MCF 10A (cell line): ENCODE results near the gene IFNA8. TPM values are rescaled to one million over a fixed set of nuclear protein-coding genes. Genes with fewer than 3 reads are reported as not detected.

ENCODE experiments used
- BruUV-seq: library from RNA; stranded (reverse); fragments of 400-500 nt; replicated peaks from 2 replicates; lab custom pipeline; 2021; lab: Mats Ljungman, UMichigan
- CTCF ChIA-PET: fragments of 300-600 bp; sonication (Branson Sonifier 250); formaldehyde crosslinking; extraction: SDS; loops from one replicate; lab custom pipeline; 2021; ENCODE audit warnings: antibody characterized with exemption, inconsistent platforms; lab: Yijun Ruan, JAX
- POLR2A ChIA-PET: fragments of 300-600, 350-650 bp; sonication (Branson Sonifier 250); formaldehyde crosslinking; extraction: SDS; loops from one replicate; lab custom pipeline; 2020; ENCODE audit warnings: antibody characterized with exemption, inconsistent platforms; lab: Yijun Ruan, JAX
- DNase-seq: peaks from one replicate; pipeline ENCODE4 v3.0.0-alpha.2; 2018; ENCODE audit not compliant: unreplicated experiment
- H3K27ac Mint-ChIP-seq: one replicate; pipeline ENCODE4 v1.8.0; 2022; ENCODE audit warnings: mild to moderate bottlenecking, low read depth, mixed read lengths; ENCODE audit not compliant: unreplicated experiment
- H3K27me3 Mint-ChIP-seq: one replicate; pipeline ENCODE4 v1.8.0; 2022; ENCODE audit warnings: mixed read lengths; ENCODE audit not compliant: insufficient read depth, unreplicated experiment
- H3K36me3 Mint-ChIP-seq: one replicate; pipeline ENCODE4 v1.8.0; 2022; ENCODE audit warnings: mild to moderate bottlenecking, moderate library complexity, mixed read lengths; ENCODE audit not compliant: insufficient read depth, unreplicated experiment
- H3K4me1 Mint-ChIP-seq: one replicate; pipeline ENCODE4 v1.8.0; 2022; ENCODE audit warnings: mixed read lengths; ENCODE audit not compliant: insufficient read depth, unreplicated experiment
- H3K4me3 Mint-ChIP-seq: one replicate; pipeline ENCODE4 v1.8.0; 2022; ENCODE audit warnings: mild to moderate bottlenecking, moderate library complexity, mixed read lengths; ENCODE audit not compliant: unreplicated experiment
- H3K9me3 Mint-ChIP-seq: one replicate; pipeline ENCODE4 v1.8.0; 2022; ENCODE audit warnings: mixed read lengths; ENCODE audit not compliant: unreplicated experiment
- intact Hi-C: fragments of 100-400 bp; cut with micrococcal nuclease; formaldehyde crosslinking; loops from 2 replicates; pipeline ENCODE4 v1.14.1; 2022
- total RNA-seq: library from RNA; stranded (reverse); gene quantifications from 2 replicates; pipeline ENCODE4 v1.2.3, GENCODE V29; 2022
- TF ChIP-seq, protein P1 (sequence below): fragments of 200-600 bp; IDR thresholded peaks from one replicate; pipeline ENCODE4 v1.8.0; 2022; ENCODE audit warnings: antibody characterized with exemption, mild to moderate bottlenecking; ENCODE audit not compliant: unreplicated experiment

The IFNA8 gene
- total RNA-seq, 1 experiment from 2014 or later, result not detected

DNA sequence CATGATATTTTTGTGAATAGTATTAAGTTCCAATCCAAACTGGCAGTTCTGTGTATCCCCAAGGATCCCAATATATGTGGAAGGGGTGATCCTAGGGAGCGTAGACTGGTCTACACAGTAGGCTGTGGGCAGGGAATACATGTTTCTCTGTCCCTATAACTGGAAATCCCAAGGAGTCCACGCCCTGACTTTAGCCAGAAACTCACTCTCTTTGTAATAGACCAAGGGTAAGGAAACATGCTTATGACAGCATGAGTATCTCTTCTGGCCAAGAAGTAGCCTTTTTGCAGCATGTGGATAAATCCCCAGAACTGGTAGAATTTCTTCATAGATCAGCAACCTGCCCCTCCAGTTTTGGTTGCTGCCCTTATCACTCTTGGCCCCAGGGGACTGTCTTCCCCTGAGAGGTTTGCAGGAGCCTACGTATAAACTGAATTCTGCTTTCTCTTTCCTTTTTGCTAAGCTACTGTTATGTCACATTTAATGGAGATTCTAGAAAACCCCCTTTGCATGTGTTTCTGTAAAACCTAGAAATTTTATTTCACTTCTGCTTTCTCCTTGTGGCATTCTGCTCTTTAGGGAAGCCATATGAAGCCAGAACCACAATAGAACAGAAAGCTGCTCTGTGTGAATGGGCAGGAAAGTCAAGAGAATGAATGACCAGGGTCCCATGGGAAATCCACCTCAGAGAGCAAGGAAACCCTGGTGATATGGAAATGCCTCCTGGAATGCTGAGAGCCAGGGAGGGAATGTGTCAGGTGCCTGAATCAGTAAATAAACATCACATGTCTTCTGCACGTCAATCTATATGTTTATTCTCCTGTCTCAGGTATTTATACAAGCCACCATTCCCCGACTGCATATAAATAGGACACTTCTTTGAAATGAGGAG is 27.2 kb upstream of the IFNA8 start:
- intact Hi-C loops, result no loop called here
- TF ChIP-seq, protein P1, sequence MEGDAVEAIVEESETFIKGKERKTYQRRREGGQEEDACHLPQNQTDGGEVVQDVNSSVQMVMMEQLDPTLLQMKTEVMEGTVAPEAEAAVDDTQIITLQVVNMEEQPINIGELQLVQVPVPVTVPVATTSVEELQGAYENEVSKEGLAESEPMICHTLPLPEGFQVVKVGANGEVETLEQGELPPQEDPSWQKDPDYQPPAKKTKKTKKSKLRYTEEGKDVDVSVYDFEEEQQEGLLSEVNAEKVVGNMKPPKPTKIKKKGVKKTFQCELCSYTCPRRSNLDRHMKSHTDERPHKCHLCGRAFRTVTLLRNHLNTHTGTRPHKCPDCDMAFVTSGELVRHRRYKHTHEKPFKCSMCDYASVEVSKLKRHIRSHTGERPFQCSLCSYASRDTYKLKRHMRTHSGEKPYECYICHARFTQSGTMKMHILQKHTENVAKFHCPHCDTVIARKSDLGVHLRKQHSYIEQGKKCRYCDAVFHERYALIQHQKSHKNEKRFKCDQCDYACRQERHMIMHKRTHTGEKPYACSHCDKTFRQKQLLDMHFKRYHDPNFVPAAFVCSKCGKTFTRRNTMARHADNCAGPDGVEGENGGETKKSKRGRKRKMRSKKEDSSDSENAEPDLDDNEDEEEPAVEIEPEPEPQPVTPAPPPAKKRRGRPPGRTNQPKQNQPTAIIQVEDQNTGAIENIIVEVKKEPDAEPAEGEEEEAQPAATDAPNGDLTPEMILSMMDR, result no peak
- no peaks in the 10 kb centered on the region for H3K36me3 Mint-ChIP-seq
- DNase-seq, result no peak
- no peaks in the 10 kb centered on the region for H3K9me3 Mint-ChIP-seq
- POLR2A ChIA-PET, result no interaction called here
- no peak overlapping the region for H3K4me3 Mint-ChIP-seq
- no TSS peak for BruUV-seq
- H3K27me3 Mint-ChIP-seq, result peaks cover 68% of the 10 kb centered on the region
- H3K27ac Mint-ChIP-seq, result no peak overlapping the region
- CTCF ChIA-PET, result interaction anchor here (1.5 kb wide), 1 partner anchor 52 kb away, joined by 3 read pairs; no protein-coding TSS in a partner anchor
- H3K4me1 Mint-ChIP-seq, result no peaks in the 10 kb centered on the region

DNA sequence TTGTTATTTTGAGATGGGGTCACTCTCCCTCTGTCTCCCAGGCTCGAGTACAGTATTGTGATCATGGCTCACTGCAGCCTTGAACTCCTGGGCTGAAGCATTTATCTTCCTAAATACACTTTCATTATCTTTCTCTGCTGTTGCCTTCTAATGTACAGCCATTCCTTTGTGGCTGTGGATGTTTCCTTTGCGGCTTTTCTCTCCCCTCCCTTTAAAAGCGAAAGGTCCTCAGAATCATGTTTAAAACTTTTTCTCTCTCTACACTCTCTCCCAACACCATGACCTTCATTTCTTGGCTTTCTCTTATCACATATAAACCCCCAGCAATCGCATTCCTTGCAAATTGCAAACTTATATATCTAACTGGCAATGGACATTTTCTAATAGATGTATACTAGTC is 25.3 kb upstream of the IFNA8 start:
- CTCF ChIA-PET, result no interaction called here
- Mint-ChIP-seq H3K27me3 (peaks cover 75% of the 10 kb centered on the region), H3K36me3 (no peaks in the 10 kb centered on the region), H3K9me3 (no peaks in the 10 kb centered on the region), H3K27ac (no peak overlapping the region), H3K4me1 (no peaks in the 10 kb centered on the region), H3K4me3 (no peak overlapping the region)
- BruUV-seq, result no TSS peak
- POLR2A ChIA-PET, result no interaction called here
- TF ChIP-seq, protein P1, result no peak
- no peak for DNase-seq
- intact Hi-C loops, result no loop called here

DNA sequence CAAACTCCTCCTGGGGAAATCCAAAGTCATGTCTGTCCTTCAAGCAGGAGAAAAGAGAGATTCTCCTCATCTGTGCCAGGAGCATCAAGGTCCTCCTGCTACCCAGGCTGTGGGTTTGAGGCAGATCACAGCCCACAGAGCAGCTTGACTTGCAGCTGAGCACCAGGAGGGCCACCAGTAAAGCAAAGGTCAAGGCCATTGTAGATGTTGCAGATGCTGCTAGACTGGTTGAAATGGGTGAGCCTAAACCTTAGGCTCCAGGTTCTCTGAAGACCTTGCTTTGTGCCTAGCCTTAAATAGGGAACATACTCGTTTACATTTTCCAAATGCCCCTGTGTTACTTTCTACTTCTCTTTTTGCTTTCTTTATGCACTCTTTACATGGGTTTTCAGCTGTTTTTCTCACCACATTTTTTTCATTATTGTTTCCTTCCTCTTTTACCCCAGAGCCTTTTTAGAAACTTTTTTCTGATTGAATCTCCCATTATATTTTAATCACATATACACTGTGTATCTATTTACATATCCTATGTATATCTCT is 23.7 kb upstream of the IFNA8 start, which contains the start of gene IFNA2:
Gene IFNA2, minus strand, starts transcription at position 268 of the 540 bp plus-strand sequence. Its CDS starts 69 bp downstream, at position 199.
- CTCF ChIA-PET, result no interaction called here

DNA sequence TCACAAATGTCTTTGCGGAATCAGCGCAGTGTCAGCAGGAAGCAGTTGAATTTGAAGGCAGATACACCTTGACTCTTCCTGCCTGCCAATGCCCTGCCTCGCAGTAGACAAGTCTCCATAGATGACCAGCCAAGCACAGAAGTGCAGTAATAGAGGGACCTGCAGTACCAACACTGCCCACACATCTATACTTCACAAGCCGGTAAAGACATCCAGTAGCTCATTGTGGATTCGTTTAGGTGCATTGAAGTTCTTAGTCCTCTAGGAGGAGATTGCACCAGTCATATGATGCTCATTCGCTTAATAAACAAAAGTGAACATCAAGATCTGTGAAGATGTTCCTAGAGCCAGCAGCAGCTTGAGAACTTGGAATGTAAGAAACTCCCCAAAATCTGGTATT is 16.6 kb upstream of the IFNA8 start:
- peaks cover 90% of the 10 kb centered on the region for H3K27me3 Mint-ChIP-seq
- peak; percentile 11 for DNase-seq
- TF ChIP-seq, protein P1, result peak; percentile 5
- ChIA-PET CTCF (no interaction called here), POLR2A (no interaction called here)
- intact Hi-C loops, result loop anchor here (5.0 kb wide), 1 partner anchor 65 kb away; no protein-coding TSS in a partner anchor
- no peaks in the 10 kb centered on the region for H3K36me3 Mint-ChIP-seq
- H3K4me3 Mint-ChIP-seq, result no peak overlapping the region
- no peaks in the 10 kb centered on the region for H3K9me3 Mint-ChIP-seq
- no TSS peak for BruUV-seq
- no peak overlapping the region for H3K27ac Mint-ChIP-seq
- H3K4me1 Mint-ChIP-seq, result peaks cover 10% of the 10 kb centered on the region

More for the DNA sequence above, 23.7 kb upstream of the IFNA8 start, which contains the start of gene IFNA2:
- Mint-ChIP-seq H3K27ac (no peak within 1 kb of the TSS), H3K9me3 (no peaks in the 10 kb centered on the region), H3K4me3 (no peak within 1 kb of the TSS), H3K4me1 (no peaks in the 10 kb centered on the region), H3K27me3 (peaks cover 75% of the 10 kb centered on the region), H3K36me3 (no peaks in the 10 kb centered on the region)
- DNase-seq, result no peak
- no TSS peak for BruUV-seq
- POLR2A ChIA-PET, result no interaction called here
- intact Hi-C loops, result no loop called here
- TF ChIP-seq, protein P1, result no peak
